RWPE2 (cell line): ENCODE data around the gene RGS12.

Experiments
- ATAC-seq: fragments of 200-7000 bp; cut with Tn5 transposase; 3 replicates; pipeline ENCODE4 v1.9.1; 2021; ENCODE audit warnings: low read depth
- DNase-seq: peaks from one replicate; pipeline ENCODE4 v3.0.0-alpha.2; 2020; ENCODE audit warnings: low spot score
- H3K27ac ChIP-seq: fragments of 450-650 bp; 2 replicates; pipeline ENCODE4 v1.5.1; 2017; ENCODE audit warnings: mild to moderate bottlenecking; ENCODE audit not compliant: poor library complexity, severe bottlenecking
- H3K27me3 ChIP-seq: fragments of 250-450 bp; sonication (Bioruptor Pico); 2 replicates; pipeline ENCODE4 v1.5.1; 2021; ENCODE audit warnings: mild to moderate bottlenecking, moderate library complexity; ENCODE audit not compliant: insufficient read depth, poor library complexity, severe bottlenecking
- H3K36me3 ChIP-seq: fragments of 250-450 bp; sonication (Bioruptor Pico); 2 replicates; pipeline ENCODE4 v1.5.1; 2020; ENCODE audit warnings: low read depth, mild to moderate bottlenecking, moderate library complexity
- H3K4me1 ChIP-seq: fragments of 250-450 bp; sonication (Bioruptor Pico); 2 replicates; pipeline ENCODE4 v1.5.1; 2021; ENCODE audit warnings: mild to moderate bottlenecking, moderate library complexity; ENCODE audit not compliant: insufficient read depth, poor library complexity, severe bottlenecking
- H3K4me3 ChIP-seq: fragments of 250-450 bp; sonication (Bioruptor Pico); 2 replicates; pipeline ENCODE4 v1.5.1; 2021; ENCODE audit warnings: mild to moderate bottlenecking, moderate library complexity; ENCODE audit not compliant: severe bottlenecking
- H3K9me3 ChIP-seq: fragments of 250-450 bp; sonication (Bioruptor Pico); 2 replicates; pipeline ENCODE4 v1.5.1; 2021; ENCODE audit warnings: mild to moderate bottlenecking, moderate library complexity; ENCODE audit not compliant: severe bottlenecking
- TF ChIP-seq, protein P1 (sequence below): fragments of 450-650 bp; IDR thresholded peaks from one replicate; pipeline ENCODE4 v1.5.1; 2017; ENCODE audit warnings: mild to moderate bottlenecking, moderate library complexity; ENCODE audit not compliant: poor library complexity, severe bottlenecking

The RGS12 gene

GRCh38 chr4:3336382-3337356 lies 43.8 kb downstream of the RGS12 start:
- DNase-seq (no peak), ATAC-seq (no peak)
- TF ChIP-seq, protein P1, sequence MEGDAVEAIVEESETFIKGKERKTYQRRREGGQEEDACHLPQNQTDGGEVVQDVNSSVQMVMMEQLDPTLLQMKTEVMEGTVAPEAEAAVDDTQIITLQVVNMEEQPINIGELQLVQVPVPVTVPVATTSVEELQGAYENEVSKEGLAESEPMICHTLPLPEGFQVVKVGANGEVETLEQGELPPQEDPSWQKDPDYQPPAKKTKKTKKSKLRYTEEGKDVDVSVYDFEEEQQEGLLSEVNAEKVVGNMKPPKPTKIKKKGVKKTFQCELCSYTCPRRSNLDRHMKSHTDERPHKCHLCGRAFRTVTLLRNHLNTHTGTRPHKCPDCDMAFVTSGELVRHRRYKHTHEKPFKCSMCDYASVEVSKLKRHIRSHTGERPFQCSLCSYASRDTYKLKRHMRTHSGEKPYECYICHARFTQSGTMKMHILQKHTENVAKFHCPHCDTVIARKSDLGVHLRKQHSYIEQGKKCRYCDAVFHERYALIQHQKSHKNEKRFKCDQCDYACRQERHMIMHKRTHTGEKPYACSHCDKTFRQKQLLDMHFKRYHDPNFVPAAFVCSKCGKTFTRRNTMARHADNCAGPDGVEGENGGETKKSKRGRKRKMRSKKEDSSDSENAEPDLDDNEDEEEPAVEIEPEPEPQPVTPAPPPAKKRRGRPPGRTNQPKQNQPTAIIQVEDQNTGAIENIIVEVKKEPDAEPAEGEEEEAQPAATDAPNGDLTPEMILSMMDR: no peak
- Histone ChIP-seq H3K4me1 (no peaks in the 10 kb centered on the region), H3K36me3 (no peaks in the 10 kb centered on the region), H3K27me3 (no peaks in the 10 kb centered on the region), H3K27ac (no peak overlapping the region), H3K9me3 (no peaks in the 10 kb centered on the region), H3K4me3 (no peak overlapping the region)

DNA sequence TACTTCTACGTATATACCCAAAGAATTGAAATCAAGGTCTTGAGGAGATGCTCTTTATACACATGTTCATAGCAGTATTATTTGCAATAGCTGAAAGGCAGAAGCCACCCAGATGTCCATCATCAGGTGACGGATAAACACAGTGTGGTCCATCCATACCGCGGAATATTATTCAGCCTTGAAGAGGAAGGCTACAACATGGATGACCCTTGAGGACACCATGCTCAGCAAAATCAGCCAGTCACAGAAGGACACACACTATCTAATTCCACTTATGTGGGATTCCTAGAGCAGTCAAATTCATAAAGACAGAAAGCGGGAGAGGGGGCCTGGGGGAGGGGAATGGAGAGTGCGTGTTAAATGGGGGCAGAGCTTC lies 44.5 kb downstream of the RGS12 start:
- no peaks in the 10 kb centered on the region for H3K9me3 ChIP-seq
- no peaks in the 10 kb centered on the region for H3K27me3 ChIP-seq
- ATAC-seq (no peak), DNase-seq (no peak)
- TF ChIP-seq, protein P1: no peak
- H3K4me3 ChIP-seq: no peak overlapping the region
- H3K27ac ChIP-seq: no peak overlapping the region
- H3K4me1 ChIP-seq: no peaks in the 10 kb centered on the region
- no peaks in the 10 kb centered on the region for H3K36me3 ChIP-seq

GRCh38 chr4:3337811-3338210 lies 45.0 kb downstream of the RGS12 start:
- no peak for DNase-seq
- TF ChIP-seq, protein P1: no peak

DNA sequence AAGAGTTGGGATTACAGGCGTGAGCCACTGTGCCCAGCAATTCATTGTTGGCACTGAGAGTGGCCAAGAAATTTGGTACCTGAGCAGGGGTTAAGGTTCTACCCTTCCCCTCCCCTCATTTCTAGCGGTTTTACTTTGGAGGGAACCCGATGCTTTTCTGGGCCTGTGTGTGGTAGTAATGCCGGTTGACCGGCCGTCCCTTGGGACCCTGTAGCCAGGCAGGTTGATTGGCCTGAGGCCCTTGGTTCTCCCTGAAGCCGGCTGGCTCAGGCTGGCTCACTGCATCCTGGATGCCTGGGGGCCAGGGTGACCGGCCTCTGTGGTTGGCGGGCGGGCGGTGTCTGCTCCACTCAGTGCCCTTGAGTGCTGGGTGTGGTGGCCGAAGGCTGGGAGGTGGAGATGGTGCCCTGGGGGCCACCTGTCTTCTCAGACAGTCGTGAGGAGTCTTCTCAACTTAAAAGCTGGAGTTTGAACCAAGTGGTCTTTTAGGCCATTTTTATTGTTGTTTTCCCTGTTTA lies 45.6 kb downstream of the RGS12 start:
- Histone ChIP-seq H3K4me3 (no peak overlapping the region), H3K36me3 (no peaks in the 10 kb centered on the region), H3K4me1 (no peaks in the 10 kb centered on the region), H3K9me3 (no peaks in the 10 kb centered on the region), H3K27me3 (no peaks in the 10 kb centered on the region), H3K27ac (no peak overlapping the region)
- no peak for ATAC-seq
- TF ChIP-seq, protein P1: no peak
- no peak for DNase-seq

More at GRCh38 chr4:3337811-3338210, 45.0 kb downstream of the RGS12 start:
- no peak overlapping the region for H3K27ac ChIP-seq
- no peaks in the 10 kb centered on the region for H3K36me3 ChIP-seq
- ATAC-seq: no peak
- no peaks in the 10 kb centered on the region for H3K27me3 ChIP-seq
- no peak overlapping the region for H3K4me3 ChIP-seq
- H3K9me3 ChIP-seq: no peaks in the 10 kb centered on the region
- H3K4me1 ChIP-seq: no peaks in the 10 kb centered on the region

DNA sequence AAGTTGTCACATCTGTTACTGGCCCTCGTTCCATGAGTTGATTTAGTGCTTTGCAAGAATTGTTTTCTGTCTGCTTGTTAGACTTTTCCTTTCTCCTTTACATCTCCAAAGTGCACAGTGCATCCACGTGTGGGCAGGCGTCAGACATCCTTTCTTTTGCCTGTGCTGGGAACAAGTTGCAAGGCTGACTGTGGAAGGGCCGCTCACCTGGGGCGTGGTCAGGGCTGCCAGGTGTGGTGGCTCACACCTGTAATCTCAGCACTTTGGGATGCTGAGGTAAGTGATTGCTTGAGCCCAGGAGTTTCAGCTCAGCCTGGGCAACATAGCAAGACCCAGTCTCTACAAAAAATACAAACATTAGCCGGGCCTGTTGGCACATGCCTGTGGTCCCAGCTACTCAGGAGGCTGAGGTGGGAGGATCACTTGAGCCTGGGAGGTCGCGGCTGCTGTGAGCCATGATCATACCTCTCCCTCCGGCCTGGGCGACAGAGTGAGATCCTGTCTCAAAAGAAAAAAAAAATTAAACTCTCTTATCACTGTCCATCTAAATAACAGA lies 46.2 kb downstream of the RGS12 start:
- Histone ChIP-seq H3K4me1 (no peaks in the 10 kb centered on the region), H3K36me3 (no peaks in the 10 kb centered on the region), H3K9me3 (no peaks in the 10 kb centered on the region), H3K27ac (no peak overlapping the region), H3K27me3 (no peaks in the 10 kb centered on the region), H3K4me3 (no peak overlapping the region)
- DNase-seq: no peak
- TF ChIP-seq, protein P1: no peak
- no peak for ATAC-seq
